Measurements from ENCODE around the gene SPDYC. TPM values are rescaled to one million over a fixed set of nuclear protein-coding genes. Genes with fewer than 3 reads are reported as not detected.

Gene SPDYC
- total RNA-seq, 2 experiments from 2014 or later = not detected

- DNase-seq (no peak), ATAC-seq (no peak)
- ChIA-PET CTCF (interaction anchor here (0.9 kb wide), 1 partner anchor 16 kb away, joined by 3 read pairs; no protein-coding TSS in a partner anchor), POLR2A (interaction anchor here (0.7 kb wide), 1 partner anchor 108 kb away, joined by 3 read pairs; no protein-coding TSS in a partner anchor)
- TF ChIP-seq CTCF (IDR thresholded peaks at IDR 0.05) = no peak
- intact Hi-C loops (cut with micrococcal nuclease) = no loop called here
- H3K36me3 Mint-ChIP-seq (ENCODE audit: low read depth) = no peaks in the 10 kb centered on the region
- H3K27me3 Mint-ChIP-seq = no peaks in the 10 kb centered on the region
- H3K27ac Mint-ChIP-seq = no peak overlapping the region
- H3K9me3 Mint-ChIP-seq = no peaks in the 10 kb centered on the region
- H3K4me3 Mint-ChIP-seq = no peak overlapping the region
- no peaks in the 10 kb centered on the region for H3K4me1 Mint-ChIP-seq (ENCODE audit: low read depth)
Measured at GRCh38 chr11:65151331-65151899, 18.6 kb upstream of the SPDYC start.

DNA sequence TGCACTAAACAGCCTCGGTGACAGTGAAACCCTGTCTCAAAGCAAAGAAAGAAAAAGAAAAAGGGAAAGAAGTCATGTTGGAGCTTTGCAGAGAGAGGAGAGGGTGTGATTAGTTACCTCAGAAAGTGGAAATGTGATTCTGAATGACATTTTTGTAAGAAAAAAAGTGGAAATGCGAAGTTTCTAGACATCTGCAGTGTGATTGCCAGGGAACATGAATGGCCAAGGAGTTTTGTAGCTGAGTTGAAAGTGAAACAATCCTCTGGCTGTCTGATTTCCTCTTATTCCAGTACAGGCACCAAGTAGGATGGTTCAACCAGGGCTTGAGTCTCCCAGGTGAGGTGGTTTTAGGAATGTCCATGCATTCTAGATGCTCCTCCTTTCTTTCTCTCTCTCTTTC lies 17.9 kb upstream of the SPDYC start:
- Mint-ChIP-seq H3K27ac (no peak overlapping the region), H3K9me3 (no peaks in the 10 kb centered on the region), H3K4me1 (ENCODE audit: low read depth) (no peaks in the 10 kb centered on the region), H3K4me3 (no peak overlapping the region), H3K36me3 (ENCODE audit: low read depth) (no peaks in the 10 kb centered on the region), H3K27me3 (no peaks in the 10 kb centered on the region)
- intact Hi-C loops (cut with micrococcal nuclease) = no loop called here
- ChIA-PET POLR2A (no interaction called here), CTCF (interaction anchor here (1.3 kb wide), 1 partner anchor 52 kb away, joined by 3 read pairs; no protein-coding TSS in a partner anchor)
- TF ChIP-seq CTCF (IDR thresholded peaks at IDR 0.05) = no peak
- ATAC-seq (no peak), DNase-seq (no peak)

DNA sequence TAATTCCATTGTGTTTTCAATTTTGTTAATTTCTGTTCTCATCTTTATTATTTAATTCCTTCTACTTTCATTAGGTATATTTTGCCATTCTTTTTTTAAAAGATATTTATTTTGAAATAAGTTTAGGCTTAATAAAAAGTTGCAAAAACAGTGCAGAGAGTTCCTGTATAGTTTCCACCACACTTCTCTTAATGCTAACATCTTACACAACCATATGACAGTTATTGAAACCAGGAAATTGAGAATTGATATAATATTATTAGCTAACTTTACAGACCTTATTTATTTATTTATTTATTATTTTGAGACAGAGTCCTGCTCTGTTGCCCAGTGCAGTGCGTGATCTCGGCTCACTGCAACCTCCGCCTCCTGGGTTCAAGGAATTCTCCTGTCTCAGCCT lies 13.8 kb upstream of the SPDYC start:
- no peaks in the 10 kb centered on the region for H3K9me3 Mint-ChIP-seq
- no peaks in the 10 kb centered on the region for H3K27me3 Mint-ChIP-seq
- no peaks in the 10 kb centered on the region for H3K36me3 Mint-ChIP-seq (ENCODE audit: low read depth)
- CTCF ChIA-PET = no interaction called here
- DNase-seq (no peak), ATAC-seq (no peak)
- no peak overlapping the region for H3K4me3 Mint-ChIP-seq
- POLR2A ChIA-PET = interaction anchor here (1.2 kb wide), 1 partner anchor 21 kb away, joined by 3 read pairs; no protein-coding TSS in a partner anchor
- intact Hi-C loops (cut with micrococcal nuclease) = no loop called here
- no peak for TF ChIP-seq CTCF (IDR thresholded peaks at IDR 0.05)
- H3K4me1 Mint-ChIP-seq (ENCODE audit: low read depth) = no peaks in the 10 kb centered on the region
- no peak overlapping the region for H3K27ac Mint-ChIP-seq

- intact Hi-C loops (cut with micrococcal nuclease) = no loop called here
- POLR2A ChIA-PET = interaction anchor here (1.2 kb wide), 1 partner anchor 21 kb away, joined by 3 read pairs; no protein-coding TSS in a partner anchor
- H3K4me1 Mint-ChIP-seq (ENCODE audit: low read depth) = no peaks in the 10 kb centered on the region
- DNase-seq = no peak
- H3K4me3 Mint-ChIP-seq = no peak overlapping the region
- H3K9me3 Mint-ChIP-seq = no peaks in the 10 kb centered on the region
- H3K27me3 Mint-ChIP-seq = no peaks in the 10 kb centered on the region
- H3K27ac Mint-ChIP-seq = no peak overlapping the region
- no peaks in the 10 kb centered on the region for H3K36me3 Mint-ChIP-seq (ENCODE audit: low read depth)
- CTCF ChIA-PET = no interaction called here
- TF ChIP-seq CTCF (IDR thresholded peaks at IDR 0.05) = no peak
- ATAC-seq = no peak
Measured at GRCh38 chr11:65156926-65157325, 13.1 kb upstream of the SPDYC start.

DNA sequence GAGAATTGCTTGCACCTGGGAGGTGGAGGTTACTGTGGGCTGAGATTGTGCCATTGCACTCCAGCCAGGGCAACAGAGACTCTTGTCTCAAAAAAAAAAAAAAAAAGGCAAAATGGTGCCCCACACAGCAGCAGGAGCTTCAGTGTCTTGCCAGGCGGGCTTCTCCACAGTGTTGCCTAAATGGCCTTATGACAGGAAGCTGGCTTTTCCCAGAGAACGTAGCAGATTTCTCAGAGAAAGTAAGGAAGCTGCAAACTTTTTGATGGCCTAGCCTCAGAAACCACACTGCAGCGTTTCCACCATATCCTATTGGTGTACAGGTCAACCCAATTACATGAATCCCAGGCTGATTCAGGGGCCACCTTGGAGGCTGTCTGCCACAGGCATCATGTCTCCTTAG lies 12.7 kb upstream of the SPDYC start:
- intact Hi-C loops (cut with micrococcal nuclease) = no loop called here
- no peaks in the 10 kb centered on the region for H3K4me1 Mint-ChIP-seq (ENCODE audit: low read depth)
- DNase-seq (no peak), ATAC-seq (no peak)
- no peaks in the 10 kb centered on the region for H3K27me3 Mint-ChIP-seq
- POLR2A ChIA-PET = interaction anchor here (1.2 kb wide), 1 partner anchor 22 kb away, joined by 3 read pairs; no protein-coding TSS in a partner anchor
- no peaks in the 10 kb centered on the region for H3K36me3 Mint-ChIP-seq (ENCODE audit: low read depth)
- no peak overlapping the region for H3K4me3 Mint-ChIP-seq
- H3K27ac Mint-ChIP-seq = no peak overlapping the region
- no peaks in the 10 kb centered on the region for H3K9me3 Mint-ChIP-seq
- TF ChIP-seq CTCF (IDR thresholded peaks at IDR 0.05) = no peak
- CTCF ChIA-PET = no interaction called here
